Measurements from ENCODE around the gene PFDN6.

DNA sequence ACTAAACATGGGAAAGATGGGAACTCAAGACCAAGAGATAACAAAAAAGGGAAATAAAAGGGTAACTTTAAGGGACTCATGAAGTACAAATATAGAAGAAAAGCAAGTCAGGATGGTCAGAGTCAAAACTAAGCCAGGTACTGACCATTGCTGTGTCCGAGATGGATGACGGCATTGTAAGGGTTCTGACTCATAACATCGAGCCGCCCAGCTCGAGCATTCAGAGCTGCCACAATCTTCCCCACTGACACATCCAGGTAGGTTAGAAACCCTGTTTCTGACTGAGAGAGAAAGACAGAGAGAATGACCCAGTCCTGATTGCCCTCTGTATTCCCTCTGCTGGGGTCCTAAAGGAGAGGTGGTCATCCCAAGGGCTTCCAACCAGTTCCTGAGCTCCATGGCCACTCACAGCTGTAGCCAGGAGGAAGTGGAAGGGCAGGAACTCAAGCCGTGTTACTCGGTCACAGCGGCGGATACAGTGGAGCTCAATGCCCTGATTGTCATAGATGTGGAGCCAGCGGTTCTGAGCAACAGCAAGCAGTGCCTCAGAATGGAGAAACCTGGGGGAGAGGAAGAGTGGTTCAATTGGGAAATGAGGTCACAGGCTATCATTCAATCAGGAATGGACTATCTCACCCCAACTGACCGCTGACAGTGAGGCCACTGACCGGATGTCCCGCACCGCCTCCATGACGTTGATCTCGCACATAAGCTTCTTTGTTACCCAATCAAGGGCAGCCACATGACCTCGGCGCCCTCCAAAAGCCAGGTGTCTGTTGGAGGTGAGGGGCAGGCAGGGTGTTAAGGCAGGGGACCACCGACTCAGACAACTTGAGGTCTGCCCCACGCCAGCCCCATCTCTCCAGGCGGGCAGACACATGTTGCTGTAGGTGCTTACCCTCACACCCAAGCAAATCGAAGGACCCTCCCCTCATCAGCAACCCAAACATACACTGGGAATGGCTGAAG is 2.2 kb upstream of the PFDN6 start:
- TF ChIP-seq CTCF (conservative IDR thresholded peaks at IDR 0.05; ENCODE audit: low read depth, low read length) (no peak), EZH2phosphoT487 (IDR thresholded peaks at IDR 0.05; ENCODE audit: borderline replicate concordance, low read length) (no peak)
